Measurements from ENCODE around the gene UMPS. TPM values are rescaled to one million over a fixed set of nuclear protein-coding genes. Genes with fewer than 3 reads are reported as not detected.
"Not testable (repeated sequence)": the region's sequence is repeated elsewhere in the genome, so short reads cannot be mapped to it uniquely, and the experiment has no call there.

The UMPS gene
- total and polyA plus RNA-seq, 9 of the 15 experiments (the other 6 are each of a cell fraction or from before 2014, with no cell fraction given) = 28.9 to 91.0 (median 45.9) TPM

DNA sequence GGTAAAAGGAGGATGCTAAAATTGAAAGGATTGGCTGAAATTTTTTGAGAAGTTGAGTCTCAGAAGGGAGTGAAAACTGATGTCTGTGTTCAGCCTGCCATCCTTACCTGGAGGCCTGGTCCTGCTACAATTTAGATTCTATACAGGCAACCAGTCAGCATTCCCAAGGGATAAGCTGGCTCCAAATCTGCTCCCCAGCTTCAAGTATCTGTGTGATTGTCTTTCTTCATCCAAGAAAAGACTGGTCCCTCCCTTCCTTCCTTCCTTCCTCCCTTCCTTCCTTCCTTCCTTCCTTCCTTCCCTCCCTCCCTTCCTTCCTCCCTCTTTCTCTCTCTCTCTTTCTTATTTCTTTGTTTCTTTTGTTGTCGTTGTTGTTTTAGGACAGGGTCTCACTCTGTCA lies 24.7 kb upstream of the UMPS start:
- H3K79me2 ChIP-seq (ENCODE audit: control insufficient read depth, insufficient read depth, low read length) = no peaks in the 10 kb centered on the region
- FAIRE-seq (no peak), DNase-seq (ENCODE audit: extremely low read depth in 1 of 4, low spot score in 3 of 4) (no peak), ATAC-seq (no peak)
- H3K4me2 ChIP-seq (ENCODE audit: insufficient read depth, low read length) = no peak overlapping the region
- BruUV-seq (replicated peaks) = no TSS peak
- 0% methylated on average over 1 of the region's 1 CpG for WGBS (ENCODE audit: insufficient coverage, low coverage, missing lambda C conversion rate)
- H3K27me3 ChIP-seq (ENCODE audit: control insufficient read depth in 2 of 2, insufficient read depth in 2 of 2, low read length in 2 of 2) = peaks cover 0 to 6% of the 10 kb centered on the region in 2 experiments; a peak in 4 of 5 replicates
- no peak overlapping the region for H3K27ac ChIP-seq (ENCODE audit: extremely low read depth, low read depth, low read length)
- intact Hi-C loops (cut with micrococcal nuclease) = no loop called here
- no peaks in the 10 kb centered on the region for H4K20me1 ChIP-seq (replicated peaks; ENCODE audit: control insufficient read depth, insufficient read depth, low read length)
- ChIA-PET POLR2A (no interaction called here), CTCF (ENCODE audit: low intra/inter-chr PET ratio) (no interaction called here)
- no peaks in the 10 kb centered on the region for H3K9me1 ChIP-seq (ENCODE audit: control insufficient read depth, insufficient read depth, low read length)
- H3K4me3 ChIP-seq = no peak overlapping the region
- TF ChIP-seq ETV5 (CRISPR knock-in tag; IDR thresholded peaks at IDR 0.05; ENCODE audit: low read depth) = no peak
- in situ Hi-C loops (cut with MboI) = no loop called here
- H3K9me3 ChIP-seq (replicated peaks; ENCODE audit: control insufficient read depth, insufficient read depth, low read depth, low read length) = no peaks in the 10 kb centered on the region
- H3K9ac ChIP-seq (ENCODE audit: insufficient read depth in 1 of 2, low read depth in 2 of 2, low read length in 2 of 2) = no peak overlapping the region
- no peak overlapping the region for H2AFZ ChIP-seq (ENCODE audit: low read depth, low read length)
- no peaks in the 10 kb centered on the region for H3K4me1 ChIP-seq (replicated peaks in 1 of 2; ENCODE audit: control insufficient read depth in 2 of 2, insufficient read depth in 2 of 2, low read length in 2 of 2)
- H3K36me3 ChIP-seq (ENCODE audit: control insufficient read depth, insufficient read depth, low read length) = no peaks in the 10 kb centered on the region

- intact Hi-C loops (cut with micrococcal nuclease); ATAC-seq; H3K36me3 ChIP-seq (ENCODE audit: control insufficient read depth, insufficient read depth, low read length); H3K27ac ChIP-seq (ENCODE audit: extremely low read depth, low read depth, low read length); DNase-seq (ENCODE audit: extremely low read depth in 1 of 4, low spot score in 3 of 4); H3K79me2 ChIP-seq (ENCODE audit: control insufficient read depth, insufficient read depth, low read length); H4K20me1 ChIP-seq (replicated peaks; ENCODE audit: control insufficient read depth, insufficient read depth, low read length); CTCF ChIA-PET (ENCODE audit: low intra/inter-chr PET ratio); H3K27me3 ChIP-seq (ENCODE audit: control insufficient read depth in 2 of 2, insufficient read depth in 2 of 2, low read length in 2 of 2); FAIRE-seq; H3K9me1 ChIP-seq (ENCODE audit: control insufficient read depth, insufficient read depth, low read length); in situ Hi-C loops (cut with MboI); H3K9ac ChIP-seq (ENCODE audit: insufficient read depth in 1 of 2, low read depth in 2 of 2, low read length in 2 of 2); H3K4me2 ChIP-seq (ENCODE audit: insufficient read depth, low read length); BruUV-seq (replicated peaks); H2AFZ ChIP-seq (ENCODE audit: low read depth, low read length); H3K9me3 ChIP-seq (replicated peaks; ENCODE audit: control insufficient read depth, insufficient read depth, low read depth, low read length); H3K4me3 ChIP-seq; H3K4me1 ChIP-seq (replicated peaks in 1 of 2; ENCODE audit: control insufficient read depth in 2 of 2, insufficient read depth in 2 of 2, low read length in 2 of 2): not testable (repeated sequence)
- POLR2A ChIA-PET = interaction anchor here (1.2 kb wide), 1 partner anchor 19 kb away, joined by 4 read pairs; no protein-coding TSS in a partner anchor
- WGBS (ENCODE audit: insufficient coverage, low coverage, missing lambda C conversion rate) = 0% methylated on average over 2 of the region's 2 CpGs
Measured at GRCh38 chr3:124707223-124707622, 23.0 kb upstream of the UMPS start.
